NCI-H82 treated with DMSO at 0.1 percent for 48 hours (cell line): ENCODE data around the gene SNRPD3.

Source experiments
- DNase-seq: peaks from one replicate; lab custom pipeline; 2025; ENCODE audit not compliant: unreplicated experiment; lab: John Stamatoyannopoulos, UW

Gene SNRPD3

GRCh38 chr22:24566899-24567511, 11.2 kb downstream of the SNRPD3 start:
- DNase-seq = no peak

GRCh38 chr22:24567668-24568067, 11.9 kb downstream of the SNRPD3 start:
- DNase-seq = no peak

GRCh38 chr22:24571266-24571665, 15.5 kb downstream of the SNRPD3 start:
- DNase-seq = no peak

GRCh38 chr22:24576778-24577177, 21.0 kb downstream of the SNRPD3 start:
- DNase-seq = no peak

- no peak for DNase-seq
Observed at GRCh38 chr22:24578355-24579257, 22.8 kb downstream of the SNRPD3 start.

- no peak for DNase-seq
Observed at GRCh38 chr22:24579258-24579601, 23.4 kb downstream of the SNRPD3 start.

- DNase-seq = no peak
Observed at GRCh38 chr22:24580276-24580675, 24.5 kb downstream of the SNRPD3 start.

GRCh38 chr22:24582056-24582814, 26.4 kb downstream of the SNRPD3 start:
- no peak for DNase-seq

GRCh38 chr22:24583221-24584165, 27.7 kb downstream of the SNRPD3 start:
- no peak for DNase-seq

- DNase-seq = no peak
Observed at GRCh38 chr22:24584166-24584790, 28.5 kb downstream of the SNRPD3 start.

GRCh38 chr22:24584871-24585411, 29.1 kb downstream of the SNRPD3 start:
- DNase-seq = no peak

GRCh38 chr22:24585461-24585860, 29.7 kb downstream of the SNRPD3 start:
- DNase-seq = no peak

GRCh38 chr22:24585927-24586546, 30.2 kb downstream of the SNRPD3 start:
- DNase-seq = no peak

- DNase-seq = no peak
Observed at GRCh38 chr22:24587251-24587650, 31.5 kb downstream of the SNRPD3 start.

GRCh38 chr22:24587948-24588347, 32.1 kb downstream of the SNRPD3 start:
- DNase-seq = no peak

GRCh38 chr22:24588381-24588756, 32.6 kb downstream of the SNRPD3 start:
- DNase-seq = no peak

- DNase-seq = no peak
Observed at GRCh38 chr22:24588757-24589481, 33.1 kb downstream of the SNRPD3 start.

- no peak for DNase-seq
Observed at GRCh38 chr22:24589518-24590030, 33.8 kb downstream of the SNRPD3 start.
